Neuronal stem cell (in vitro differentiated cells): ENCODE results near the gene GCNT2.
A peak's percentile ranks its signal among the peaks of the same experiment; 100 is the strongest.
"Not testable (repeated sequence)": the region's sequence is repeated elsewhere in the genome, so short reads cannot be mapped to it uniquely, and the experiment has no call there.

Experiments
- DNase-seq: peaks from one replicate; pipeline ENCODE4 v3.0.0-alpha.2; 2013; ENCODE audit warnings: low spot score
- H2AFZ ChIP-seq: one replicate; pipeline ENCODE4 v1.6.1; 2013; ENCODE audit warnings: mild to moderate bottlenecking, low read length, inconsistent platforms
- H2AK5ac ChIP-seq: 2 replicates; pipeline ENCODE4 v1.6.1; 2013; ENCODE audit warnings: low read depth, mild to moderate bottlenecking, inconsistent platforms, low read length, moderate library complexity, mixed read lengths
- H2BK120ac ChIP-seq: 2 replicates; pipeline ENCODE4 v1.6.1; 2013; ENCODE audit warnings: low read depth, mild to moderate bottlenecking, inconsistent platforms, low read length, moderate library complexity, mixed read lengths
- H2BK12ac ChIP-seq: one replicate; pipeline ENCODE4 v1.6.1; 2013; ENCODE audit warnings: low read length, inconsistent platforms
- H2BK15ac ChIP-seq: 2 replicates; pipeline ENCODE4 v1.6.1; 2013; ENCODE audit warnings: mild to moderate bottlenecking, low read length, inconsistent platforms, mixed read lengths
- H2BK5ac ChIP-seq: one replicate; pipeline ENCODE4 v1.6.1; 2013; ENCODE audit warnings: inconsistent platforms, mild to moderate bottlenecking, low read length, moderate library complexity
- H3K14ac ChIP-seq: one replicate; pipeline ENCODE4 v1.6.1; 2013; ENCODE audit warnings: low read length, inconsistent platforms
- H3K18ac ChIP-seq: 2 replicates; pipeline ENCODE4 v1.6.1; 2013; ENCODE audit warnings: low read length, inconsistent platforms
- H3K23ac ChIP-seq: 2 replicates; pipeline ENCODE4 v1.6.1; 2013; ENCODE audit warnings: low read depth, mild to moderate bottlenecking, mixed read lengths, low read length, inconsistent platforms; ENCODE audit not compliant: poor library complexity
- H3K27ac ChIP-seq: replicated peaks from 3 replicates; pipeline ENCODE4 v1.5.1; 2013; ENCODE audit warnings: low read length, inconsistent platforms
- H3K27me3 ChIP-seq, 3 experiments: 2 replicates each; pipeline ENCODE4 v1.6.1; 2013; ENCODE audit warnings: low read length in 3 of 3, mild to moderate bottlenecking in 2 of 3, inconsistent platforms in 1 of 3, low read depth in 1 of 3, mixed read lengths in 1 of 3, moderate library complexity in 1 of 3; ENCODE audit not compliant: control insufficient read depth in 3 of 3, insufficient read depth in 3 of 3
- H3K36me3 ChIP-seq, 2 donors: replicated peaks in 1 of 2; 2 replicates each; pipeline ENCODE4 v1.6.1; 2013; ENCODE audit warnings: low read length in 2 of 2; ENCODE audit not compliant: control insufficient read depth in 2 of 2, insufficient read depth in 2 of 2
- H3K4ac ChIP-seq: 2 replicates; pipeline ENCODE4 v1.6.1; 2013; ENCODE audit warnings: inconsistent platforms, mild to moderate bottlenecking, low read length, moderate library complexity
- H3K4me1 ChIP-seq, 2 donors: 1 replicate in 1 of 2; 2 replicates in 1 of 2; pipeline ENCODE4 v1.6.1; 2013; ENCODE audit warnings: low read length in 2 of 2, low read depth in 1 of 2; ENCODE audit not compliant: control insufficient read depth in 2 of 2, insufficient read depth in 1 of 2
- H3K4me2 ChIP-seq: one replicate; pipeline ENCODE4 v1.6.1; 2013; ENCODE audit warnings: mild to moderate bottlenecking, low read length, inconsistent platforms; ENCODE audit not compliant: insufficient read depth, poor library complexity, severe bottlenecking
- H3K4me3 ChIP-seq, 2 donors: 2 replicates each; pipeline ENCODE4 v1.5.1; 2013; ENCODE audit warnings: low read length in 2 of 2, mild to moderate bottlenecking in 2 of 2, inconsistent platforms in 1 of 2, moderate library complexity in 1 of 2
- H3K79me1 ChIP-seq: one replicate; pipeline ENCODE4 v1.6.1; 2013; ENCODE audit warnings: low read depth, mild to moderate bottlenecking, inconsistent platforms, low read length, moderate library complexity
- H3K9ac ChIP-seq: one replicate; pipeline ENCODE4 v1.6.1; 2013; ENCODE audit warnings: mild to moderate bottlenecking, low read depth, low read length, inconsistent platforms; ENCODE audit not compliant: poor library complexity
- H3K9me3 ChIP-seq, 2 donors: replicated peaks in 1 of 2; 2 replicates each; pipeline versions ENCODE3 to v1.6.1; 2013; ENCODE audit warnings: low read length in 2 of 2, mild to moderate bottlenecking in 2 of 2, inconsistent platforms in 1 of 2, low read depth in 1 of 2, mixed read lengths in 1 of 2, moderate library complexity in 1 of 2; ENCODE audit not compliant: control insufficient read depth in 2 of 2, insufficient read depth in 1 of 2
- H4K8ac ChIP-seq: one replicate; pipeline ENCODE4 v1.6.1; 2013; ENCODE audit warnings: low read depth, mild to moderate bottlenecking, inconsistent platforms, low read length, moderate library complexity
- H4K91ac ChIP-seq: one replicate; pipeline ENCODE4 v1.6.1; 2013; ENCODE audit warnings: low read length, low read depth, mild to moderate bottlenecking, inconsistent platforms; ENCODE audit not compliant: poor library complexity
- WGBS, 2 donors: extraction: QIAGEN DNeasy Blood & Tissue Kit; methylation state at CpG; one replicate each; pipeline ENCODE4 v1.1.7; 2013; ENCODE audit warnings: missing lambda C conversion rate in 2 of 2, mixed read lengths in 1 of 2; ENCODE audit not compliant: insufficient read length in 2 of 2, insufficient replicate concordance in 1 of 2; ENCODE audit errors: extremely low coverage in 2 of 2; 5-methylcytosine and 5-hydroxymethylcytosine counted together

The GCNT2 gene

DNA sequence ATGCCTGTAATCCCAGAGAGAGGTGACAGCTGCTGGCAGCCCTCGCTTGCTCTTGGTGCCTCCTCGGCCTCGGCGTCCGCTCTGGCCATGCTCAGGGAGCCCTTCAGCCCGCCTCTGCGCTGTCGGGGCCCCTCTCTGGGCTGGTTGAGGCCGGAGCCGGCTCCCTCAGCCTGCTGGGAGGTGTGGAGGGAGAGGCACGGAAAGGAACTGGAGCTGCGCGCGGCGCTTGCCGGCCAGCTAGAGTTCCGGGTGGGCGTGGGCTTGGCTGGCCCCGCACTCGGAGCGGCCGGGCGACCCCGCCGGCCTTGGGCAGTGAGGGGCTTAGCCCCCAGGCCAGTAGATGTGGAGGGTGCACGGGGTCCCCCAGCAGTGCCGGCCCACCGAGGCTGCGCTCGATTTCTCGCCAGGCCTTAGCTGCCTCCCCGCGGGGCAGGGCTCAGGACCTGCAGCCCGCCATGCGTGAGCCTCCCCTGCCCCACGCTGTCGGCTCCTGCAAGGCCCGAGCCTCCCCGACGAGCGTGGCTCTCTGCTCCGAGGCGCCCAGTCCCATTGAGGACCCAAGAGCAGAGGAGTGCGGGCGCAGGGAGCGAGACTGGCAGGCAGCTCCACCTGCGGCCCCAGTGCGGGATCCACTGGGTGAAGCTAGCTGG lies 138.7 kb downstream of the GCNT2 start:
- no CpG with 5 or more reads among the region's 48 CpGs for WGBS, 2 donors
- no peaks in the 10 kb centered on the region for H3K36me3 ChIP-seq
- H2BK5ac ChIP-seq: no peak overlapping the region
- H3K4me2 ChIP-seq: peak overlapping the region; percentile 48
- DNase-seq: no peak
- H3K4me3 ChIP-seq: peak overlapping the region in 1 of 2 donors; percentile 76
- no peaks in the 10 kb centered on the region for H3K79me1 ChIP-seq
- peak overlapping the region; percentile 88 for H2AK5ac ChIP-seq
- no peaks in the 10 kb centered on the region for H3K4me1 ChIP-seq
- H2BK12ac ChIP-seq: no peak overlapping the region
- H2BK15ac ChIP-seq: peak overlapping the region; percentile 59
- peak overlapping the region; percentile 44 for H4K91ac ChIP-seq
- peak overlapping the region; percentile 36 for H2BK120ac ChIP-seq
- H3K27me3 ChIP-seq: no peaks in the 10 kb centered on the region
- H3K23ac ChIP-seq: peak overlapping the region; percentile 66
- peak overlapping the region; percentile 30 for H4K8ac ChIP-seq
- peak overlapping the region; percentile 90 for H3K18ac ChIP-seq
- no peak overlapping the region for H3K9ac ChIP-seq
- H2AFZ ChIP-seq: peak overlapping the region; percentile 87
- H3K14ac ChIP-seq: peak overlapping the region; percentile 64
- H3K4ac ChIP-seq: no peak overlapping the region
- peaks cover 0 to 2% of the 10 kb centered on the region in 2 donors for H3K9me3 ChIP-seq
- H3K27ac ChIP-seq: no peak overlapping the region

DNA sequence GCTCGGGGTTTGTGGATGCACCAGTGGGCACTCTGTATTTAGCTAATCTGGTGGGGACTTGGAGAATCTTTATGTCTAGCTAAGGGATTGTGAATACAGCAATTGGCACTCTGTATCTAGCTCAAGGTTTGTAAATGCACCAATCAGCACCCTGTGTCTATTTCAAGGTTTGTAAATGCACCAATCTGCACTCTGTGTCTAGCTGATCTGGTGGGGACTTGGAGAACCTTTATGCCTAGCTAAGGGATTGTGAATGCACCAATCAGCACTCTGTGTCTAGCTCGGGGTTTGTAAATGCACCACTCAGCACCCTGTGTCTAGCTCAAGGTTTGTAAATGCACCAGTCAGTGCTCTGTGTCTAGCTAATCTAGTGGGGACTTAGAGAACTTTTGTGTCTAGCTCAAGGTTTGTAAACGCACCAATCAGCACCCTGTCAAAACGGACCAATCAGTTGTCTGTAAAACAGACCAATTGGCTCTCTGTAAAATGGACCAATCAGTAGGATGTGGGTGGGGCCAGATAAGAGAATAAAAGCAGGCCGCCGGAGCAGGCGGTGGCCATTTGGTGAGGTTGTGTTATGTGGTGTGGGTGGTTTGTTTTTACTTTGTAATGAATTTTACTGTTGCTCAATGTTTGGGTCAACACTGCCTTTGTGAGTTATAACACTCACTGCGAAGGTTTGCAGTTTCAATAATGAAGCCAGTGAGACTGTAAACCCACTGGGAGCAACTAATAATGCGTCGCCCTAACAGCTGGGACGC lies 139.5 kb downstream of the GCNT2 start:
- DNase-seq, H4K91ac ChIP-seq, H3K18ac ChIP-seq, H2BK15ac ChIP-seq, H3K4ac ChIP-seq, H3K36me3 ChIP-seq, H3K79me1 ChIP-seq, H3K4me1 ChIP-seq, H2BK120ac ChIP-seq, H2BK5ac ChIP-seq, H3K14ac ChIP-seq, H2AK5ac ChIP-seq, H3K27me3 ChIP-seq, H3K9ac ChIP-seq, H3K27ac ChIP-seq, H3K23ac ChIP-seq, H4K8ac ChIP-seq, H3K4me2 ChIP-seq, H2BK12ac ChIP-seq, H3K9me3 ChIP-seq, H3K4me3 ChIP-seq: not testable (repeated sequence)
- no CpG with 5 or more reads among the region's 11 CpGs for WGBS, 2 donors
- H2AFZ ChIP-seq: peak overlapping the region; percentile 87

DNA sequence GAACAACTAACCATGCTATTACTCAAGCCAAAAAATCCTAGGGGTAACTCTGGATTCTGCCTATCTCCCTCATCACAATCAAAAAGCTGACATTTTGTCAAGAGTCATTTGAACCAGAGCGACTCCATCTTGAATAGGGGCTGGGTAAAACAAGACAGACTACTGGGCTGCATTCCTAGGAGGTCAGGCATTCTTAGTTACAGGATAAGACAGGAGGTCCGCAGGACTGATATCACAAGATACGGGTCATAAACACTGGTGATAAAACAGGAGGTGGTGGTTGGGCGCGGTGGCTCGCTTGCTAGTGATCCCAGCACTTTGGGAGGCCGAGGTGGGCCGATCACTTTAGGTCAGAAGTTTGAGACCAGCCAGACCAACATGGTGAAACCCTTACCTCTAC lies 141.1 kb downstream of the GCNT2 start:
- WGBS, 2 donors: no CpG with 5 or more reads among the region's 8 CpGs

DNA sequence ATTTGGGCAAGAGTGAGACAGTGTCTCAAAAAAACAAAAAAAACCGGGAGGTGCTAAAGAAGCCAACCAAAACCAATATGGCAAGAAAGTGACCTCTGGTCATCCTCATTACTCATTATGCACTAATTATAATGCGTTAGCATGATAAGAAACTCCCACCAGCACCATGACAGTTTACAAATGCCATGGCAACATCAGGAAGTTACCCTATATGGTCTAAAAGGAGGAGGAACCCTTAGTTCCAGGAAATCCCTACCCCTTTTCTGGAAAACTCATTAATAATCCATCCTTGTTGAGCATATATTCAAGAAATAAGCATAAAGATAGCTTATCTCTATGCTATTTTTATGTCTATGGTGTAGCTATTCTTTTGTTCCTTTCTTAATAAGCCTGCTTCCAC lies 141.6 kb downstream of the GCNT2 start:
- H2AK5ac ChIP-seq: no peak overlapping the region
- WGBS, 2 donors: no CpG with 5 or more reads among the region's 2 CpGs
- H4K91ac ChIP-seq: no peak overlapping the region
- H3K23ac ChIP-seq: no peak overlapping the region
- H3K4me2 ChIP-seq: no peak overlapping the region
- H3K4ac ChIP-seq: no peak overlapping the region
- H3K9ac ChIP-seq: no peak overlapping the region
- no peak overlapping the region for H3K27ac ChIP-seq
- no peak overlapping the region for H3K18ac ChIP-seq
- H3K27me3 ChIP-seq: no peaks in the 10 kb centered on the region
- no peak overlapping the region for H3K14ac ChIP-seq
- H4K8ac ChIP-seq: no peak overlapping the region
- H2AFZ ChIP-seq: no peak overlapping the region
- H3K4me3 ChIP-seq: no peak overlapping the region
- no peak overlapping the region for H2BK120ac ChIP-seq
- no peak for DNase-seq
- H3K9me3 ChIP-seq: peaks cover 0 to 2% of the 10 kb centered on the region in 2 donors
- H2BK12ac ChIP-seq: no peak overlapping the region
- no peak overlapping the region for H2BK5ac ChIP-seq
- no peaks in the 10 kb centered on the region for H3K79me1 ChIP-seq
- no peaks in the 10 kb centered on the region for H3K36me3 ChIP-seq
- H3K4me1 ChIP-seq: no peaks in the 10 kb centered on the region
- H2BK15ac ChIP-seq: no peak overlapping the region

More for the DNA sequence above, 141.1 kb downstream of the GCNT2 start:
- Histone ChIP-seq H3K79me1 (no peaks in the 10 kb centered on the region), H3K27ac (no peak overlapping the region), H3K27me3 (no peaks in the 10 kb centered on the region), H2BK120ac (no peak overlapping the region), H3K23ac (no peak overlapping the region), H3K14ac (no peak overlapping the region), H2BK5ac (no peak overlapping the region), H3K4me1 (no peaks in the 10 kb centered on the region), H4K8ac (no peak overlapping the region), H3K4me3 (no peak overlapping the region), H2AK5ac (no peak overlapping the region), H3K9me3 (peaks cover 0 to 2% of the 10 kb centered on the region in 2 donors), H4K91ac (no peak overlapping the region), H3K36me3 (no peaks in the 10 kb centered on the region), H3K18ac (no peak overlapping the region), H3K4me2 (no peak overlapping the region), H2AFZ (no peak overlapping the region), H2BK15ac (no peak overlapping the region), H3K4ac (no peak overlapping the region), H2BK12ac (no peak overlapping the region), H3K9ac (no peak overlapping the region)
- DNase-seq: no peak
